ENCODE results near the gene RCAN3.

The RCAN3 gene

GRCh38 chr1:24502065-24502708, 449 bp upstream of the RCAN3 start:
- in situ Hi-C loops (cut with MboI; ENCODE audit: low sequenced_read_pairs, unreplicated experiment) = no loop called here
- TF ChIP-seq CTCF (IDR thresholded peaks at IDR 0.05; ENCODE audit: borderline replicate concordance, control extremely low read depth, extremely low read depth, insufficient read depth, missing control alignments) = no peak
- peak; percentile 72 for DNase-seq (ENCODE audit: low spot score)

- in situ Hi-C loops (cut with MboI; ENCODE audit: low sequenced_read_pairs, unreplicated experiment) = no loop called here
- TF ChIP-seq CTCF (IDR thresholded peaks at IDR 0.05; ENCODE audit: borderline replicate concordance, control extremely low read depth, extremely low read depth, insufficient read depth, missing control alignments) = no peak
- no peak for DNase-seq (ENCODE audit: low spot score)
These were observed 569 bp downstream of the RCAN3 start for GRCh38 chr1:24503059-24503751.

GRCh38 chr1:24503870-24504523, 1.4 kb downstream of the RCAN3 start:
- in situ Hi-C loops (cut with MboI; ENCODE audit: low sequenced_read_pairs, unreplicated experiment) = no loop called here
- no peak for TF ChIP-seq CTCF (IDR thresholded peaks at IDR 0.05; ENCODE audit: borderline replicate concordance, control extremely low read depth, extremely low read depth, insufficient read depth, missing control alignments)
- no peak for DNase-seq (ENCODE audit: low spot score)

GRCh38 chr1:24504560-24504959, 1.9 kb downstream of the RCAN3 start:
- no peak for DNase-seq (ENCODE audit: low spot score)
- in situ Hi-C loops (cut with MboI; ENCODE audit: low sequenced_read_pairs, unreplicated experiment) = no loop called here
- TF ChIP-seq CTCF (IDR thresholded peaks at IDR 0.05; ENCODE audit: borderline replicate concordance, control extremely low read depth, extremely low read depth, insufficient read depth, missing control alignments) = no peak

GRCh38 chr1:24505816-24506215, 3.2 kb downstream of the RCAN3 start:
- in situ Hi-C loops (cut with MboI; ENCODE audit: low sequenced_read_pairs, unreplicated experiment) = no loop called here
- no peak for TF ChIP-seq CTCF (IDR thresholded peaks at IDR 0.05; ENCODE audit: borderline replicate concordance, control extremely low read depth, extremely low read depth, insufficient read depth, missing control alignments)
- DNase-seq (ENCODE audit: low spot score) = no peak

- no peak for TF ChIP-seq CTCF (IDR thresholded peaks at IDR 0.05; ENCODE audit: borderline replicate concordance, control extremely low read depth, extremely low read depth, insufficient read depth, missing control alignments)
- no peak for DNase-seq (ENCODE audit: low spot score)
- in situ Hi-C loops (cut with MboI; ENCODE audit: low sequenced_read_pairs, unreplicated experiment) = no loop called here
These were observed 4.2 kb downstream of the RCAN3 start for GRCh38 chr1:24506691-24507381.
